ENCODE results near the gene BTLA. TPM values are rescaled to one million over a fixed set of nuclear protein-coding genes. Genes with fewer than 3 reads are reported as not detected.
"Not testable (repeated sequence)": the region's sequence is repeated elsewhere in the genome, so short reads cannot be mapped to it uniquely, and the experiment has no call there.

Gene BTLA
- polyA plus RNA-seq, 4 donors = 0.27 to 0.67 (median 0.52) TPM

- not testable (repeated sequence) for FAIRE-seq
- 40 to 56% (median 41%) methylated on average over 3 of the region's 3 CpGs for WGBS, 3 donors
Measured at GRCh38 chr3:112518970-112519369, 19.7 kb upstream of the BTLA start.

GRCh38 chr3:112514527-112515128, 15.4 kb upstream of the BTLA start:
- H3K4me1 ChIP-seq (ENCODE audit: control insufficient read depth in 3 of 3, insufficient read depth in 2 of 3, low read depth in 1 of 3, low read length in 2 of 3) = no peaks in the 10 kb centered on the region
- H3K4me3 ChIP-seq (ENCODE audit: low read depth in 1 of 3, low read length in 3 of 3) = no peak overlapping the region
- no peaks in the 10 kb centered on the region for H3K9me3 ChIP-seq (ENCODE audit: control insufficient read depth in 2 of 2, insufficient read depth in 1 of 2, low read depth in 1 of 2, low read length in 1 of 2)
- no peak overlapping the region for H3K27ac ChIP-seq (ENCODE audit: low read depth in 1 of 3, low read length in 2 of 3)
- no peaks in the 10 kb centered on the region for H3K36me3 ChIP-seq (ENCODE audit: control insufficient read depth in 3 of 3, insufficient read depth in 2 of 3, low read depth in 1 of 3, low read length in 3 of 3)
- WGBS, 3 donors = 38 to 60% (median 40%) methylated on average over 2 of the region's 2 CpGs
- no peaks in the 10 kb centered on the region for H3K27me3 ChIP-seq (ENCODE audit: control insufficient read depth in 3 of 3, insufficient read depth in 3 of 3, low read length in 3 of 3)
- DNase-seq (no peak), FAIRE-seq (no peak)

More at GRCh38 chr3:112518970-112519369, 19.7 kb upstream of the BTLA start:
- H3K36me3 ChIP-seq (ENCODE audit: control insufficient read depth in 3 of 3, insufficient read depth in 2 of 3, low read depth in 1 of 3, low read length in 3 of 3); H3K27me3 ChIP-seq (ENCODE audit: control insufficient read depth in 3 of 3, insufficient read depth in 3 of 3, low read length in 3 of 3); H3K9me3 ChIP-seq (ENCODE audit: control insufficient read depth in 2 of 2, insufficient read depth in 1 of 2, low read depth in 1 of 2, low read length in 1 of 2); H3K4me1 ChIP-seq (ENCODE audit: control insufficient read depth in 3 of 3, insufficient read depth in 2 of 3, low read depth in 1 of 3, low read length in 2 of 3); H3K4me3 ChIP-seq (ENCODE audit: low read depth in 1 of 3, low read length in 3 of 3); H3K27ac ChIP-seq (ENCODE audit: low read depth in 1 of 3, low read length in 2 of 3): not testable (repeated sequence)
- peak in 1 of 2 donors; percentile 2 for DNase-seq

GRCh38 chr3:112512320-112512719, 13.0 kb upstream of the BTLA start:
- Histone ChIP-seq H3K36me3 (ENCODE audit: control insufficient read depth in 3 of 3, insufficient read depth in 2 of 3, low read depth in 1 of 3, low read length in 3 of 3) (no peaks in the 10 kb centered on the region), H3K27ac (ENCODE audit: low read depth in 1 of 3, low read length in 2 of 3) (no peak overlapping the region), H3K27me3 (ENCODE audit: control insufficient read depth in 3 of 3, insufficient read depth in 3 of 3, low read length in 3 of 3) (no peaks in the 10 kb centered on the region), H3K4me3 (ENCODE audit: low read depth in 1 of 3, low read length in 3 of 3) (no peak overlapping the region), H3K9me3 (ENCODE audit: control insufficient read depth in 2 of 2, insufficient read depth in 1 of 2, low read depth in 1 of 2, low read length in 1 of 2) (no peaks in the 10 kb centered on the region), H3K4me1 (ENCODE audit: control insufficient read depth in 3 of 3, insufficient read depth in 2 of 3, low read depth in 1 of 3, low read length in 2 of 3) (no peaks in the 10 kb centered on the region)
- no peak for DNase-seq
- no peak for FAIRE-seq

- DNase-seq (no peak), FAIRE-seq (no peak)
- Histone ChIP-seq H3K27me3 (ENCODE audit: control insufficient read depth in 3 of 3, insufficient read depth in 3 of 3, low read length in 3 of 3) (no peaks in the 10 kb centered on the region), H3K4me3 (ENCODE audit: low read depth in 1 of 3, low read length in 3 of 3) (no peak overlapping the region), H3K9me3 (ENCODE audit: control insufficient read depth in 2 of 2, insufficient read depth in 1 of 2, low read depth in 1 of 2, low read length in 1 of 2) (no peaks in the 10 kb centered on the region), H3K27ac (ENCODE audit: low read depth in 1 of 3, low read length in 2 of 3) (no peak overlapping the region), H3K36me3 (ENCODE audit: control insufficient read depth in 3 of 3, insufficient read depth in 2 of 3, low read depth in 1 of 3, low read length in 3 of 3) (no peaks in the 10 kb centered on the region), H3K4me1 (ENCODE audit: control insufficient read depth in 3 of 3, insufficient read depth in 2 of 3, low read depth in 1 of 3, low read length in 2 of 3) (no peaks in the 10 kb centered on the region)
Measured at GRCh38 chr3:112508860-112509259, 9.6 kb upstream of the BTLA start.

GRCh38 chr3:112508261-112508660, 9.0 kb upstream of the BTLA start:
- Histone ChIP-seq H3K27ac (ENCODE audit: low read depth in 1 of 3, low read length in 2 of 3) (no peak overlapping the region), H3K27me3 (ENCODE audit: control insufficient read depth in 3 of 3, insufficient read depth in 3 of 3, low read length in 3 of 3) (no peaks in the 10 kb centered on the region), H3K36me3 (ENCODE audit: control insufficient read depth in 3 of 3, insufficient read depth in 2 of 3, low read depth in 1 of 3, low read length in 3 of 3) (no peaks in the 10 kb centered on the region), H3K9me3 (ENCODE audit: control insufficient read depth in 2 of 2, insufficient read depth in 1 of 2, low read depth in 1 of 2, low read length in 1 of 2) (no peaks in the 10 kb centered on the region), H3K4me3 (ENCODE audit: low read depth in 1 of 3, low read length in 3 of 3) (no peak overlapping the region), H3K4me1 (ENCODE audit: control insufficient read depth in 3 of 3, insufficient read depth in 2 of 3, low read depth in 1 of 3, low read length in 2 of 3) (no peaks in the 10 kb centered on the region)
- DNase-seq (no peak), FAIRE-seq (no peak)
- WGBS, 3 donors = 56 to 94% (median 87%) methylated on average over 2 of the region's 2 CpGs

GRCh38 chr3:112505907-112506306, 6.6 kb upstream of the BTLA start:
- no peaks in the 10 kb centered on the region for H3K4me1 ChIP-seq (ENCODE audit: control insufficient read depth in 3 of 3, insufficient read depth in 2 of 3, low read depth in 1 of 3, low read length in 2 of 3)
- WGBS, 3 donors = 9 to 26% (median 19%) methylated on average over 2 of the region's 2 CpGs
- no peak for FAIRE-seq
- H3K36me3 ChIP-seq (ENCODE audit: control insufficient read depth in 3 of 3, insufficient read depth in 2 of 3, low read depth in 1 of 3, low read length in 3 of 3) = no peaks in the 10 kb centered on the region
- DNase-seq = no peak
- H3K27ac ChIP-seq (ENCODE audit: low read depth in 1 of 3, low read length in 2 of 3) = no peak overlapping the region
- H3K9me3 ChIP-seq (ENCODE audit: control insufficient read depth in 2 of 2, insufficient read depth in 1 of 2, low read depth in 1 of 2, low read length in 1 of 2) = no peaks in the 10 kb centered on the region
- no peaks in the 10 kb centered on the region for H3K27me3 ChIP-seq (ENCODE audit: control insufficient read depth in 3 of 3, insufficient read depth in 3 of 3, low read length in 3 of 3)
- H3K4me3 ChIP-seq (ENCODE audit: low read depth in 1 of 3, low read length in 3 of 3) = no peak overlapping the region

- DNase-seq = no peak
- FAIRE-seq = no peak
- Histone ChIP-seq H3K9me3 (ENCODE audit: control insufficient read depth in 2 of 2, insufficient read depth in 1 of 2, low read depth in 1 of 2, low read length in 1 of 2) (no peaks in the 10 kb centered on the region), H3K27me3 (ENCODE audit: control insufficient read depth in 3 of 3, insufficient read depth in 3 of 3, low read length in 3 of 3) (no peaks in the 10 kb centered on the region), H3K27ac (ENCODE audit: low read depth in 1 of 3, low read length in 2 of 3) (no peak overlapping the region), H3K4me3 (ENCODE audit: low read depth in 1 of 3, low read length in 3 of 3) (no peak overlapping the region), H3K36me3 (ENCODE audit: control insufficient read depth in 3 of 3, insufficient read depth in 2 of 3, low read depth in 1 of 3, low read length in 3 of 3) (no peaks in the 10 kb centered on the region), H3K4me1 (ENCODE audit: control insufficient read depth in 3 of 3, insufficient read depth in 2 of 3, low read depth in 1 of 3, low read length in 2 of 3) (no peaks in the 10 kb centered on the region)
- 84 to 90% (median 87%) methylated on average over 3 of the region's 3 CpGs for WGBS, 3 donors
Measured at GRCh38 chr3:112504123-112504522, 4.9 kb upstream of the BTLA start.

GRCh38 chr3:112503304-112503972, 4.2 kb upstream of the BTLA start:
- no peaks in the 10 kb centered on the region for H3K27me3 ChIP-seq (ENCODE audit: control insufficient read depth in 3 of 3, insufficient read depth in 3 of 3, low read length in 3 of 3)
- no peaks in the 10 kb centered on the region for H3K36me3 ChIP-seq (ENCODE audit: control insufficient read depth in 3 of 3, insufficient read depth in 2 of 3, low read depth in 1 of 3, low read length in 3 of 3)
- 93 to 97% (median 95%) methylated on average over 4 of the region's 4 CpGs for WGBS, 3 donors
- H3K9me3 ChIP-seq (ENCODE audit: control insufficient read depth in 2 of 2, insufficient read depth in 1 of 2, low read depth in 1 of 2, low read length in 1 of 2) = no peaks in the 10 kb centered on the region
- H3K4me3 ChIP-seq (ENCODE audit: low read depth in 1 of 3, low read length in 3 of 3) = no peak overlapping the region
- FAIRE-seq (no peak), DNase-seq (no peak)
- no peak overlapping the region for H3K27ac ChIP-seq (ENCODE audit: low read depth in 1 of 3, low read length in 2 of 3)
- no peaks in the 10 kb centered on the region for H3K4me1 ChIP-seq (ENCODE audit: control insufficient read depth in 3 of 3, insufficient read depth in 2 of 3, low read depth in 1 of 3, low read length in 2 of 3)

- no peak for FAIRE-seq
- DNase-seq = no peak
- H3K27ac ChIP-seq (ENCODE audit: low read depth in 1 of 3, low read length in 2 of 3) = no peak overlapping the region
- no peaks in the 10 kb centered on the region for H3K9me3 ChIP-seq (ENCODE audit: control insufficient read depth in 2 of 2, insufficient read depth in 1 of 2, low read depth in 1 of 2, low read length in 1 of 2)
- H3K4me3 ChIP-seq (ENCODE audit: low read depth in 1 of 3, low read length in 3 of 3) = no peak overlapping the region
- no peaks in the 10 kb centered on the region for H3K27me3 ChIP-seq (ENCODE audit: control insufficient read depth in 3 of 3, insufficient read depth in 3 of 3, low read length in 3 of 3)
- 86 to 96% (median 95%) methylated on average over 2 of the region's 2 CpGs for WGBS, 3 donors
- no peaks in the 10 kb centered on the region for H3K36me3 ChIP-seq (ENCODE audit: control insufficient read depth in 3 of 3, insufficient read depth in 2 of 3, low read depth in 1 of 3, low read length in 3 of 3)
- H3K4me1 ChIP-seq (ENCODE audit: control insufficient read depth in 3 of 3, insufficient read depth in 2 of 3, low read depth in 1 of 3, low read length in 2 of 3) = no peaks in the 10 kb centered on the region
Measured at GRCh38 chr3:112500621-112501020, 1.3 kb upstream of the BTLA start.
